ENCODE data around the gene SRPK2. TPM values are rescaled to one million over a fixed set of nuclear protein-coding genes. Genes with fewer than 3 reads are reported as not detected.
A peak's percentile ranks its signal among the peaks of the same experiment; 100 is the strongest.

The SRPK2 gene
- total RNA-seq, 1 experiment from 2014 or later = 50.5 TPM

DNA sequence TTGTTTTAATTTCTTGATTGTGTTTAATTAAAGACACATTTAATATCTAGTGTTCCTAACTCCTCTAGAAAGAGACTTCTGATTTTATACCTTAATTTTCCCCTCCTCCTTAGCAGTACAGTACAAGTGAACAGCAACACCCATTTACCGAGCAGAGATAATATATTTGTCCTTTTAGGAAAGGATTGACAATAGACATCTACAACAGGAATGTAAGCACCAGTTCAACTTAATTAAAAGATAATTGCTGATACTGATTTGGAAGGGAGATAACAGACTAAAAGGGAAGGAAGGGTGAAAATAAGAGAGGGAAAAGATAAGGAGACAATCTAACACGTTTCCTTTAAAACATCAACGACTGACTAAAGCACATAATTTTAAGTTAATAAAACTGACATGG is 119.3 kb downstream of the SRPK2 start:
- Mint-ChIP-seq H3K27ac (peak overlapping the region; percentile 92), H3K4me3 (no peak overlapping the region), H3K4me1 (peaks cover 37% of the 10 kb centered on the region), H3K9me3 (no peaks in the 10 kb centered on the region), H3K27me3 (ENCODE audit: low read depth) (no peaks in the 10 kb centered on the region), H3K36me3 (no peaks in the 10 kb centered on the region)
- CTCF ChIA-PET = interaction anchor here (0.9 kb wide), 1 partner anchor 18 kb away, joined by 4 read pairs; no protein-coding TSS in a partner anchor
- POLR2A ChIA-PET = no interaction called here
- DNase-seq (ENCODE audit: low spot score) (no peak), ATAC-seq (no peak)
- no peak for TF ChIP-seq CREM (CRISPR knock-in tag; IDR thresholded peaks at IDR 0.05)
- TF ChIP-seq PRRX2 (CRISPR knock-in tag; IDR thresholded peaks at IDR 0.05) = no peak
- TF ChIP-seq, protein P1, sequence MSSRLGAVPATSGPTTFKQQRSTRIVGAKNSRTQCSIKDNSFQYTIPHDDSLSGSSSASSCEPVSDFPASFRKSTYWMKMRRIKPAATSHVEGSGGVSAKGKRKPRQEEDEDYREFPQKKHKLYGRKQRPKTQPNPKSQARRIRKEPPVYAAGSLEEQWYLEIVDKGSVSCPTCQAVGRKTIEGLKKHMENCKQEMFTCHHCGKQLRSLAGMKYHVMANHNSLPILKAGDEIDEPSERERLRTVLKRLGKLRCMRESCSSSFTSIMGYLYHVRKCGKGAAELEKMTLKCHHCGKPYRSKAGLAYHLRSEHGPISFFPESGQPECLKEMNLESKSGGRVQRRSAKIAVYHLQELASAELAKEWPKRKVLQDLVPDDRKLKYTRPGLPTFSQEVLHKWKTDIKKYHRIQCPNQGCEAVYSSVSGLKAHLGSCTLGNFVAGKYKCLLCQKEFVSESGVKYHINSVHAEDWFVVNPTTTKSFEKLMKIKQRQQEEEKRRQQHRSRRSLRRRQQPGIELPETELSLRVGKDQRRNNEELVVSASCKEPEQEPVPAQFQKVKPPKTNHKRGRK (CRISPR knock-in tag; IDR thresholded peaks at IDR 0.05; ENCODE audit: borderline replicate concordance) = no peak
- TF ChIP-seq, protein P2, sequence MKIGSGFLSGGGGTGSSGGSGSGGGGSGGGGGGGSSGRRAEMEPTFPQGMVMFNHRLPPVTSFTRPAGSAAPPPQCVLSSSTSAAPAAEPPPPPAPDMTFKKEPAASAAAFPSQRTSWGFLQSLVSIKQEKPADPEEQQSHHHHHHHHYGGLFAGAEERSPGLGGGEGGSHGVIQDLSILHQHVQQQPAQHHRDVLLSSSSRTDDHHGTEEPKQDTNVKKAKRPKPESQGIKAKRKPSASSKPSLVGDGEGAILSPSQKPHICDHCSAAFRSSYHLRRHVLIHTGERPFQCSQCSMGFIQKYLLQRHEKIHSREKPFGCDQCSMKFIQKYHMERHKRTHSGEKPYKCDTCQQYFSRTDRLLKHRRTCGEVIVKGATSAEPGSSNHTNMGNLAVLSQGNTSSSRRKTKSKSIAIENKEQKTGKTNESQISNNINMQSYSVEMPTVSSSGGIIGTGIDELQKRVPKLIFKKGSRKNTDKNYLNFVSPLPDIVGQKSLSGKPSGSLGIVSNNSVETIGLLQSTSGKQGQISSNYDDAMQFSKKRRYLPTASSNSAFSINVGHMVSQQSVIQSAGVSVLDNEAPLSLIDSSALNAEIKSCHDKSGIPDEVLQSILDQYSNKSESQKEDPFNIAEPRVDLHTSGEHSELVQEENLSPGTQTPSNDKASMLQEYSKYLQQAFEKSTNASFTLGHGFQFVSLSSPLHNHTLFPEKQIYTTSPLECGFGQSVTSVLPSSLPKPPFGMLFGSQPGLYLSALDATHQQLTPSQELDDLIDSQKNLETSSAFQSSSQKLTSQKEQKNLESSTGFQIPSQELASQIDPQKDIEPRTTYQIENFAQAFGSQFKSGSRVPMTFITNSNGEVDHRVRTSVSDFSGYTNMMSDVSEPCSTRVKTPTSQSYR (CRISPR knock-in tag; IDR thresholded peaks at IDR 0.05) = no peak
- TF ChIP-seq FOXJ3 (CRISPR knock-in tag; IDR thresholded peaks at IDR 0.05; ENCODE audit: borderline replicate concordance) = no peak
- TF ChIP-seq, protein P3, sequence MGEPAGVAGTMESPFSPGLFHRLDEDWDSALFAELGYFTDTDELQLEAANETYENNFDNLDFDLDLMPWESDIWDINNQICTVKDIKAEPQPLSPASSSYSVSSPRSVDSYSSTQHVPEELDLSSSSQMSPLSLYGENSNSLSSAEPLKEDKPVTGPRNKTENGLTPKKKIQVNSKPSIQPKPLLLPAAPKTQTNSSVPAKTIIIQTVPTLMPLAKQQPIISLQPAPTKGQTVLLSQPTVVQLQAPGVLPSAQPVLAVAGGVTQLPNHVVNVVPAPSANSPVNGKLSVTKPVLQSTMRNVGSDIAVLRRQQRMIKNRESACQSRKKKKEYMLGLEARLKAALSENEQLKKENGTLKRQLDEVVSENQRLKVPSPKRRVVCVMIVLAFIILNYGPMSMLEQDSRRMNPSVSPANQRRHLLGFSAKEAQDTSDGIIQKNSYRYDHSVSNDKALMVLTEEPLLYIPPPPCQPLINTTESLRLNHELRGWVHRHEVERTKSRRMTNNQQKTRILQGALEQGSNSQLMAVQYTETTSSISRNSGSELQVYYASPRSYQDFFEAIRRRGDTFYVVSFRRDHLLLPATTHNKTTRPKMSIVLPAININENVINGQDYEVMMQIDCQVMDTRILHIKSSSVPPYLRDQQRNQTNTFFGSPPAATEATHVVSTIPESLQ (CRISPR knock-in tag; IDR thresholded peaks at IDR 0.05) = no peak
- no peak for TF ChIP-seq ZNF219 (CRISPR knock-in tag; IDR thresholded peaks at IDR 0.05; ENCODE audit: borderline replicate concordance)
- TF ChIP-seq TEAD4 (CRISPR knock-in tag; IDR thresholded peaks at IDR 0.05) = no peak
- no peak for TF ChIP-seq ZNF671 (CRISPR knock-in tag; IDR thresholded peaks at IDR 0.05)
- TF ChIP-seq, protein P4, sequence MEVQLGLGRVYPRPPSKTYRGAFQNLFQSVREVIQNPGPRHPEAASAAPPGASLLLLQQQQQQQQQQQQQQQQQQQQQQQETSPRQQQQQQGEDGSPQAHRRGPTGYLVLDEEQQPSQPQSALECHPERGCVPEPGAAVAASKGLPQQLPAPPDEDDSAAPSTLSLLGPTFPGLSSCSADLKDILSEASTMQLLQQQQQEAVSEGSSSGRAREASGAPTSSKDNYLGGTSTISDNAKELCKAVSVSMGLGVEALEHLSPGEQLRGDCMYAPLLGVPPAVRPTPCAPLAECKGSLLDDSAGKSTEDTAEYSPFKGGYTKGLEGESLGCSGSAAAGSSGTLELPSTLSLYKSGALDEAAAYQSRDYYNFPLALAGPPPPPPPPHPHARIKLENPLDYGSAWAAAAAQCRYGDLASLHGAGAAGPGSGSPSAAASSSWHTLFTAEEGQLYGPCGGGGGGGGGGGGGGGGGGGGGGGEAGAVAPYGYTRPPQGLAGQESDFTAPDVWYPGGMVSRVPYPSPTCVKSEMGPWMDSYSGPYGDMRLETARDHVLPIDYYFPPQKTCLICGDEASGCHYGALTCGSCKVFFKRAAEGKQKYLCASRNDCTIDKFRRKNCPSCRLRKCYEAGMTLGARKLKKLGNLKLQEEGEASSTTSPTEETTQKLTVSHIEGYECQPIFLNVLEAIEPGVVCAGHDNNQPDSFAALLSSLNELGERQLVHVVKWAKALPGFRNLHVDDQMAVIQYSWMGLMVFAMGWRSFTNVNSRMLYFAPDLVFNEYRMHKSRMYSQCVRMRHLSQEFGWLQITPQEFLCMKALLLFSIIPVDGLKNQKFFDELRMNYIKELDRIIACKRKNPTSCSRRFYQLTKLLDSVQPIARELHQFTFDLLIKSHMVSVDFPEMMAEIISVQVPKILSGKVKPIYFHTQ (CRISPR knock-in tag; IDR thresholded peaks at IDR 0.05) = no peak
- TF ChIP-seq, protein P5, sequence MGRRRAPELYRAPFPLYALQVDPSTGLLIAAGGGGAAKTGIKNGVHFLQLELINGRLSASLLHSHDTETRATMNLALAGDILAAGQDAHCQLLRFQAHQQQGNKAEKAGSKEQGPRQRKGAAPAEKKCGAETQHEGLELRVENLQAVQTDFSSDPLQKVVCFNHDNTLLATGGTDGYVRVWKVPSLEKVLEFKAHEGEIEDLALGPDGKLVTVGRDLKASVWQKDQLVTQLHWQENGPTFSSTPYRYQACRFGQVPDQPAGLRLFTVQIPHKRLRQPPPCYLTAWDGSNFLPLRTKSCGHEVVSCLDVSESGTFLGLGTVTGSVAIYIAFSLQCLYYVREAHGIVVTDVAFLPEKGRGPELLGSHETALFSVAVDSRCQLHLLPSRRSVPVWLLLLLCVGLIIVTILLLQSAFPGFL (CRISPR knock-in tag; IDR thresholded peaks at IDR 0.05; ENCODE audit: borderline replicate concordance) = no peak
- TF ChIP-seq, protein P6, sequence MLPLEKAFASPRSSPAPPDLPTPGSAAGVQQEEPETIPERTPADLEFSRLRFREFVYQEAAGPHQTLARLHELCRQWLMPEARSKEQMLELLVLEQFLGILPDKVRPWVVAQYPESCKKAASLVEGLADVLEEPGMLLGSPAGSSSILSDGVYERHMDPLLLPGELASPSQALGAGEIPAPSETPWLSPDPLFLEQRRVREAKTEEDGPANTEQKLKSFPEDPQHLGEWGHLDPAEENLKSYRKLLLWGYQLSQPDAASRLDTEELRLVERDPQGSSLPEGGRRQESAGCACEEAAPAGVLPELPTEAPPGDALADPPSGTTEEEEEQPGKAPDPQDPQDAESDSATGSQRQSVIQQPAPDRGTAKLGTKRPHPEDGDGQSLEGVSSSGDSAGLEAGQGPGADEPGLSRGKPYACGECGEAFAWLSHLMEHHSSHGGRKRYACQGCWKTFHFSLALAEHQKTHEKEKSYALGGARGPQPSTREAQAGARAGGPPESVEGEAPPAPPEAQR (CRISPR knock-in tag; IDR thresholded peaks at IDR 0.05) = no peak
- no peak for TF ChIP-seq JAZF1 (CRISPR knock-in tag; IDR thresholded peaks at IDR 0.05)
- no peak for TF ChIP-seq NFE2L1 (CRISPR knock-in tag; IDR thresholded peaks at IDR 0.05)
- TF ChIP-seq, protein P7, sequence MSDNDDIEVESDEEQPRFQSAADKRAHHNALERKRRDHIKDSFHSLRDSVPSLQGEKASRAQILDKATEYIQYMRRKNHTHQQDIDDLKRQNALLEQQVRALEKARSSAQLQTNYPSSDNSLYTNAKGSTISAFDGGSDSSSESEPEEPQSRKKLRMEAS (CRISPR knock-in tag; IDR thresholded peaks at IDR 0.05) = no peak
